ENCODE results near the gene GRIK4. TPM values are rescaled to one million over a fixed set of nuclear protein-coding genes. Genes with fewer than 3 reads are reported as not detected.

GRIK4 gene
- total RNA-seq, 1 donor from 2014 or later, result 2.2 TPM

DNA sequence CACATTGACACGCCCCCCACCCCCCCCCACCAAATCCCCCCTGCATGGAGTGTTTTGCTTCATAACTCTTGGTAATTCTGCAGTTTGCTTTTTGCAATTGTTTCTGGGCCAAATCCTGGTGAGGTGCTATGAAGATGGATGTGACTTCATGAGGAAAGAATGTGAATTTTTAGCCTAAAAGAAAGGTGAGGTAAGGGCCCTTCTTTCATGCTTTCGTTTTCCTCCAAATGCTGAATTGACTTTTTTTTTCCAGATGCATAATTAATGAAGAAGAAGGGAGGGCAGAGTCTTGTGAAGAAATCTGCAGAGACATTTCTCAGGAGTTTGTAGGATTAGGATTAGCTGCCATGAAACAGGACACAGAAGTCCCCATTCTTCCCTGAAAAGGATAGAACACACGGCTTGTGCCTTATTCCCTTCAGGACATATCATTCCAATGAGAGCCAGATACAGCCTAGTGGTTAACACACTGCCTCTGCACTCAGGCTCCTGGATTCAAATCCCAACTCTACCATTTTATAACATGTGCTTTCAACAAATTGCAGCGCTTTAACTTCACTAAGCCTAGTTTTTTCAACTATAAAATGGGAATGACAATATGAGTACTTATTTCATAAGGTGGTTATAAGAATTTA is 492.8 kb downstream of the GRIK4 start:
- Histone ChIP-seq H3K4me2 (ENCODE audit: low read length) (no peak overlapping the region), H3K9me3 (ENCODE audit: insufficient read depth, low read depth, low read length) (no peaks in the 10 kb centered on the region), H3K4me1 (ENCODE audit: insufficient read depth, low read length) (no peaks in the 10 kb centered on the region), H3K27me3 (ENCODE audit: insufficient read depth, low read length) (no peaks in the 10 kb centered on the region), H3K4me3 (ENCODE audit: insufficient read depth, low read depth, low read length) (no peak overlapping the region), H3K27ac (ENCODE audit: low read depth, low read length) (no peak overlapping the region), H3K36me3 (ENCODE audit: insufficient read depth, low read length) (no peaks in the 10 kb centered on the region), H3K79me2 (ENCODE audit: insufficient read depth, low read length) (no peaks in the 10 kb centered on the region), H2AFZ (ENCODE audit: low read depth, low read length) (no peak overlapping the region), H4K20me1 (ENCODE audit: insufficient read depth, low read length) (no peaks in the 10 kb centered on the region), H3K9ac (ENCODE audit: low read length) (no peak overlapping the region)
- Mint-ChIP-seq H3K4me1 (ENCODE audit: low read depth, unreplicated experiment) (peaks cover 3% of the 10 kb centered on the region), H3K4me3 (ENCODE audit: unreplicated experiment) (no peak overlapping the region), H3K36me3 (ENCODE audit: low read depth, unreplicated experiment) (no peaks in the 10 kb centered on the region), H3K9me3 (ENCODE audit: unreplicated experiment) (peaks cover 5% of the 10 kb centered on the region), H3K27ac (ENCODE audit: unreplicated experiment) (no peak overlapping the region), H3K27me3 (ENCODE audit: low read depth, unreplicated experiment) (peaks cover 2% of the 10 kb centered on the region)
- FAIRE-seq (no peak), DNase-seq (ENCODE audit: low read depth) (no peak)
- TF ChIP-seq EZH2 (IDR thresholded peaks at IDR 0.05; ENCODE audit: insufficient read depth, low read length), result no peak
- TF ChIP-seq CTCF (IDR thresholded peaks at IDR 0.05; ENCODE audit: insufficient read depth, low read depth, low read length), result no peak

GRCh38 chr11:121006922-121007321 is 495.4 kb downstream of the GRIK4 start:
- H3K4me2 ChIP-seq (ENCODE audit: low read length), result no peak overlapping the region
- no peak overlapping the region for H3K4me3 ChIP-seq (ENCODE audit: insufficient read depth, low read depth, low read length)
- Mint-ChIP-seq H3K27ac (ENCODE audit: unreplicated experiment) (no peak overlapping the region), H3K9me3 (ENCODE audit: unreplicated experiment) (peaks cover 5% of the 10 kb centered on the region), H3K4me3 (ENCODE audit: unreplicated experiment) (no peak overlapping the region), H3K36me3 (ENCODE audit: low read depth, unreplicated experiment) (no peaks in the 10 kb centered on the region), H3K27me3 (ENCODE audit: low read depth, unreplicated experiment) (no peaks in the 10 kb centered on the region), H3K4me1 (ENCODE audit: low read depth, unreplicated experiment) (peaks cover 3% of the 10 kb centered on the region)
- FAIRE-seq, result no peak
- no peak overlapping the region for H2AFZ ChIP-seq (ENCODE audit: low read depth, low read length)
- H3K9ac ChIP-seq (ENCODE audit: low read length), result no peak overlapping the region
- no peaks in the 10 kb centered on the region for H4K20me1 ChIP-seq (ENCODE audit: insufficient read depth, low read length)
- DNase-seq (ENCODE audit: low read depth), result no peak
- H3K9me3 ChIP-seq (ENCODE audit: insufficient read depth, low read depth, low read length), result no peaks in the 10 kb centered on the region
- TF ChIP-seq EZH2 (IDR thresholded peaks at IDR 0.05; ENCODE audit: insufficient read depth, low read length) (no peak), CTCF (IDR thresholded peaks at IDR 0.05; ENCODE audit: insufficient read depth, low read depth, low read length) (no peak)
- no peaks in the 10 kb centered on the region for H3K4me1 ChIP-seq (ENCODE audit: insufficient read depth, low read length)
- H3K36me3 ChIP-seq (ENCODE audit: insufficient read depth, low read length), result no peaks in the 10 kb centered on the region
- no peak overlapping the region for H3K27ac ChIP-seq (ENCODE audit: low read depth, low read length)
- no peaks in the 10 kb centered on the region for H3K27me3 ChIP-seq (ENCODE audit: insufficient read depth, low read length)
- H3K79me2 ChIP-seq (ENCODE audit: insufficient read depth, low read length), result no peaks in the 10 kb centered on the region

DNA sequence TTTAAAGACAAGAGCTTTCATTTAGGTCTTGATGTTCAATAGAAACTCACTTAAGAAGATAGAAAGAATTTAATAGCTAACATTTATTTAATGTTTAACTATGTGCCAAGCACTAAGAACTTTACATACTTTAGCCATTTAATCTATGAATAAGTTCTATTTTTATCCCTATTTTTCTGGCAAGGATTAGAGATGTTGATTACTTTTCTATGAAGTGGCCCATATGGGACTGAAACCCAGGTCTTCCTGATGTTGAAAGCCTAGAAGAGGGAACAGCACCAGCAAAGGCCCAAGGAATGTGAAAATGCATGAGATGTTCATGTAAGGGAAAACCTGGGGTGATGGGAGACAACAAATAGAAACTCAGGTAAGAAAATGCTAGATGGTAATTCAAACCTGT is 497.0 kb downstream of the GRIK4 start:
- no peaks in the 10 kb centered on the region for H3K4me1 ChIP-seq (ENCODE audit: insufficient read depth, low read length)
- DNase-seq (ENCODE audit: low read depth) (no peak), FAIRE-seq (no peak)
- H3K9ac ChIP-seq (ENCODE audit: low read length), result no peak overlapping the region
- H3K27ac Mint-ChIP-seq (ENCODE audit: unreplicated experiment), result no peak overlapping the region
- H3K9me3 Mint-ChIP-seq (ENCODE audit: unreplicated experiment), result peaks cover 5% of the 10 kb centered on the region
- TF ChIP-seq EZH2 (IDR thresholded peaks at IDR 0.05; ENCODE audit: insufficient read depth, low read length) (no peak), CTCF (IDR thresholded peaks at IDR 0.05; ENCODE audit: insufficient read depth, low read depth, low read length) (no peak)
- H3K27me3 ChIP-seq (ENCODE audit: insufficient read depth, low read length), result no peaks in the 10 kb centered on the region
- no peak overlapping the region for H3K27ac ChIP-seq (ENCODE audit: low read depth, low read length)
- H3K9me3 ChIP-seq (ENCODE audit: insufficient read depth, low read depth, low read length), result no peaks in the 10 kb centered on the region
- no peaks in the 10 kb centered on the region for H3K79me2 ChIP-seq (ENCODE audit: insufficient read depth, low read length)
- H2AFZ ChIP-seq (ENCODE audit: low read depth, low read length), result no peak overlapping the region
- H3K4me2 ChIP-seq (ENCODE audit: low read length), result no peak overlapping the region
- H3K4me3 Mint-ChIP-seq (ENCODE audit: unreplicated experiment), result no peak overlapping the region
- no peaks in the 10 kb centered on the region for H3K27me3 Mint-ChIP-seq (ENCODE audit: low read depth, unreplicated experiment)
- no peaks in the 10 kb centered on the region for H3K36me3 ChIP-seq (ENCODE audit: insufficient read depth, low read length)
- no peaks in the 10 kb centered on the region for H3K36me3 Mint-ChIP-seq (ENCODE audit: low read depth, unreplicated experiment)
- H3K4me1 Mint-ChIP-seq (ENCODE audit: low read depth, unreplicated experiment), result peaks cover 3% of the 10 kb centered on the region
- no peaks in the 10 kb centered on the region for H4K20me1 ChIP-seq (ENCODE audit: insufficient read depth, low read length)
- no peak overlapping the region for H3K4me3 ChIP-seq (ENCODE audit: insufficient read depth, low read depth, low read length)
